Hepatocyte (in vitro differentiated cells): ENCODE results near the gene ARHGAP22. TPM values are rescaled to one million over a fixed set of nuclear protein-coding genes. Genes with fewer than 3 reads are reported as not detected.

ENCODE experiments used
- DNase-seq: peaks from one replicate; pipeline ENCODE4 v3.0.0-alpha.2; 2016; ENCODE audit warnings: low spot score
- H2AFZ ChIP-seq: fragments of 200-600 bp; sonication (generic); 2 replicates; pipeline ENCODE4 v1.6.0; 2016; ENCODE audit warnings: antibody characterized with exemption, mild to moderate bottlenecking
- H3K27ac ChIP-seq: fragments of 200-600 bp; sonication (generic); 2 replicates; pipeline ENCODE4 v1.5.1; 2016; ENCODE audit warnings: mild to moderate bottlenecking
- H3K27me3 ChIP-seq: fragments of 200-600 bp; sonication (generic); 2 replicates; pipeline ENCODE4 v1.6.1; 2016
- H3K36me3 ChIP-seq: fragments of 200-600 bp; sonication (generic); replicated peaks from 2 replicates; pipeline ENCODE4 v1.5.1; 2016; ENCODE audit warnings: low read depth; ENCODE audit not compliant: insufficient read depth
- H3K4me1 ChIP-seq: fragments of 200-600 bp; sonication (generic); 2 replicates; pipeline ENCODE4 v1.5.1; 2016; ENCODE audit warnings: mild to moderate bottlenecking, moderate library complexity; ENCODE audit not compliant: insufficient read depth
- H3K4me2 ChIP-seq: fragments of 200-600 bp; sonication (generic); 2 replicates; pipeline ENCODE4 v1.6.0; 2016
- H3K4me3 ChIP-seq: fragments of 200-600 bp; sonication (generic); 2 replicates; pipeline ENCODE4 v1.5.1; 2016; ENCODE audit warnings: mild to moderate bottlenecking
- H3K79me2 ChIP-seq: fragments of 200-600 bp; sonication (generic); 2 replicates; pipeline ENCODE4 v1.6.0; 2017; ENCODE audit warnings: mild to moderate bottlenecking
- H3K9me2 ChIP-seq: fragments of 200-600 bp; sonication (generic); replicated peaks from 2 replicates; pipeline ENCODE4 v1.6.0; 2017; ENCODE audit warnings: mild to moderate bottlenecking; ENCODE audit not compliant: insufficient read depth
- H3K9me3 ChIP-seq: fragments of 200-600 bp; sonication (generic); 2 replicates; pipeline ENCODE4 v1.5.1; 2016; ENCODE audit warnings: low read depth, mild to moderate bottlenecking
- H4K20me1 ChIP-seq: fragments of 200-600 bp; sonication (generic); 2 replicates; pipeline ENCODE4 v1.6.0; 2016; ENCODE audit warnings: mild to moderate bottlenecking; ENCODE audit not compliant: insufficient read depth, poor library complexity, severe bottlenecking
- EZH2 ChIP-seq: fragments of 200-600 bp; sonication (generic); IDR thresholded peaks from 2 replicates; pipeline ENCODE4 v1.6.1; 2016; ENCODE audit warnings: antibody characterized with exemption, mild to moderate bottlenecking, borderline replicate concordance
- EZH2phosphoT487 ChIP-seq: fragments of 200-600 bp; sonication (generic); IDR thresholded peaks from one replicate; pipeline ENCODE4 v1.6.1; 2018; ENCODE audit warnings: antibody characterized with exemption, mild to moderate bottlenecking, low read depth, moderate library complexity; ENCODE audit not compliant: unreplicated experiment, severe bottlenecking
- WGBS: methylation state at CpG from one replicate; pipeline ENCODE4 v1.1.6; 2016; ENCODE audit warnings: low lambda C conversion rate; ENCODE audit errors: missing lambda C conversion rate; 5-methylcytosine and 5-hydroxymethylcytosine counted together
- polyA plus RNA-seq: library from polyadenylated mRNA; unstranded; fragments of >200 nt; fragmentation: Nextera tagmentation; extraction: Ambion mirVana; gene quantifications from 2 replicates; pipeline ENCODE4 v1.2.1, GENCODE V29; 2016
- total RNA-seq: library from RNA; depleted of rRNA; stranded (reverse); fragments of >200 nt; gene quantifications from 2 replicates; pipeline ENCODE4 v1.2.3, GENCODE V29; 2014
- TF ChIP-seq, protein P1 (sequence below): fragments of 200-600 bp; sonication (generic); IDR thresholded peaks from 2 replicates; pipeline ENCODE4 v1.5.1; 2016; ENCODE audit warnings: antibody characterized with exemption, mild to moderate bottlenecking; ENCODE audit not compliant: poor library complexity

The ARHGAP22 gene
- total and polyA plus RNA-seq, 2 experiments from 2014 or later: 1.7 to 1.8 TPM

DNA sequence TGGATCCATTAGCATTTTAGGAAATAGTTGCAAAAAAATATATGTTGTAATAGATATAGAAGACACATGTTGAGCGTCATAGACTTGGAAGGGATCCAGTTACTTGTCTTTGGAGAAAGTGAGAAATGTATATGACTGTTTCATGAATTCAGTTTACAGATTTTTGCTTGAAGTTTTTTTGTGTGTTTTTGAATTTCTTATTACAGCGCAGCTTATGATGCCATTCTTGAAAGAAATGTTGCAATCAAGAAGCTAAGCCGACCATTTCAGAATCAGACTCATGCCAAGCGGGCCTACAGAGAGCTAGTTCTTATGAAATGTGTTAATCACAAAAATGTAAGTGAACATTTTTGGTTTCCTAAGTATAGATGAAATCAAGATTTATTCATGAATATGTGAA, 200.2 kb downstream of the ARHGAP22 start:
- DNase-seq: peak; percentile 21
- TF ChIP-seq, protein P1, sequence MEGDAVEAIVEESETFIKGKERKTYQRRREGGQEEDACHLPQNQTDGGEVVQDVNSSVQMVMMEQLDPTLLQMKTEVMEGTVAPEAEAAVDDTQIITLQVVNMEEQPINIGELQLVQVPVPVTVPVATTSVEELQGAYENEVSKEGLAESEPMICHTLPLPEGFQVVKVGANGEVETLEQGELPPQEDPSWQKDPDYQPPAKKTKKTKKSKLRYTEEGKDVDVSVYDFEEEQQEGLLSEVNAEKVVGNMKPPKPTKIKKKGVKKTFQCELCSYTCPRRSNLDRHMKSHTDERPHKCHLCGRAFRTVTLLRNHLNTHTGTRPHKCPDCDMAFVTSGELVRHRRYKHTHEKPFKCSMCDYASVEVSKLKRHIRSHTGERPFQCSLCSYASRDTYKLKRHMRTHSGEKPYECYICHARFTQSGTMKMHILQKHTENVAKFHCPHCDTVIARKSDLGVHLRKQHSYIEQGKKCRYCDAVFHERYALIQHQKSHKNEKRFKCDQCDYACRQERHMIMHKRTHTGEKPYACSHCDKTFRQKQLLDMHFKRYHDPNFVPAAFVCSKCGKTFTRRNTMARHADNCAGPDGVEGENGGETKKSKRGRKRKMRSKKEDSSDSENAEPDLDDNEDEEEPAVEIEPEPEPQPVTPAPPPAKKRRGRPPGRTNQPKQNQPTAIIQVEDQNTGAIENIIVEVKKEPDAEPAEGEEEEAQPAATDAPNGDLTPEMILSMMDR: no peak
- no peak for TF ChIP-seq EZH2
- TF ChIP-seq EZH2phosphoT487: no peak
- H2AFZ ChIP-seq: no peak overlapping the region

DNA sequence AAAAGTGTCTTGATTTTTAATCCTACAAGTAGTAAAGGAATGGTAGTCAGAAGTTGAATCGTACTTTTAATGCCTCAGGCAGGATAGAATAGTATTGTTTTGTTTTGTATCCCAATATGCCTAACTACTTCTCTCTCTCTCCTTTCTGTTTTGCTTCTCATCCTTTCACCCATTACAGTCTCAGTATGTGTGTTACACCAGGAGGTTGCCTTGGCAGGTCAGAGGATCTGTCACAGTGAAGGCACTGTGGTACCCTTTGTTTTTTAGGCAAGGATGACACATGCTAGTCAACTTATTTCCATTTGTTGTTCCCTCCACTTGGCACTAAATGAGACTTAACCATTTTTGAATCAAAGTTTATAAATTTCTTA, 204.0 kb downstream of the ARHGAP22 start:
- Histone ChIP-seq H3K9me3 (no peaks in the 10 kb centered on the region), H3K4me1 (peaks cover 23% of the 10 kb centered on the region), H3K79me2 (peaks cover 44% of the 10 kb centered on the region), H3K27ac (peak overlapping the region; percentile 26), H3K36me3 (no peaks in the 10 kb centered on the region), H4K20me1 (peaks cover 9% of the 10 kb centered on the region), H2AFZ (no peak overlapping the region), H3K27me3 (no peaks in the 10 kb centered on the region), H3K4me2 (no peak overlapping the region), H3K9me2 (no peaks in the 10 kb centered on the region), H3K4me3 (no peak overlapping the region)
- DNase-seq: no peak
- WGBS: 80% methylated on average over 1 of the region's 1 CpG
- TF ChIP-seq EZH2 (no peak), EZH2phosphoT487 (no peak)
- TF ChIP-seq, protein P1: no peak

More for the DNA sequence above, 200.2 kb downstream of the ARHGAP22 start:
- H4K20me1 ChIP-seq: peaks cover 2% of the 10 kb centered on the region
- H3K27me3 ChIP-seq: no peaks in the 10 kb centered on the region
- H3K4me1 ChIP-seq: peaks cover 13% of the 10 kb centered on the region
- no peak overlapping the region for H3K4me2 ChIP-seq
- WGBS: 81% methylated on average over 4 of the region's 4 CpGs
- no peaks in the 10 kb centered on the region for H3K36me3 ChIP-seq
- no peaks in the 10 kb centered on the region for H3K9me3 ChIP-seq
- H3K4me3 ChIP-seq: no peak overlapping the region
- no peak overlapping the region for H3K27ac ChIP-seq
- H3K9me2 ChIP-seq: no peaks in the 10 kb centered on the region
- peaks cover 16% of the 10 kb centered on the region for H3K79me2 ChIP-seq

- TF ChIP-seq EZH2: no peak
- TF ChIP-seq EZH2phosphoT487: no peak
- TF ChIP-seq, protein P1: no peak
- H3K9me3 ChIP-seq: no peaks in the 10 kb centered on the region
- H3K4me2 ChIP-seq: no peak overlapping the region
- H3K79me2 ChIP-seq: peaks cover 50% of the 10 kb centered on the region
- H3K27me3 ChIP-seq: no peaks in the 10 kb centered on the region
- H3K4me1 ChIP-seq: peaks cover 23% of the 10 kb centered on the region
- peaks cover 9% of the 10 kb centered on the region for H4K20me1 ChIP-seq
- H2AFZ ChIP-seq: no peak overlapping the region
- H3K9me2 ChIP-seq: no peaks in the 10 kb centered on the region
- H3K4me3 ChIP-seq: no peak overlapping the region
- H3K36me3 ChIP-seq: no peaks in the 10 kb centered on the region
- DNase-seq: no peak
- peak overlapping the region; percentile 53 for H3K27ac ChIP-seq
- 67% methylated on average over 3 of the region's 3 CpGs for WGBS
Observed at GRCh38 chr10:48400129-48400849, 204.6 kb downstream of the ARHGAP22 start.
